Adrenal gland (tissue), 5 donors: ENCODE measurements around the gene INTS6L.

ENCODE experiments used
- POLR2A ChIP-seq, 2 donors: fragments of 450-650 bp; IDR thresholded peaks; one replicate each; pipeline ENCODE4 v1.6.1; 2017; ENCODE audit warnings: antibody characterized with exemption in 2 of 2, mild to moderate bottlenecking in 2 of 2, moderate library complexity in 1 of 2
- TF ChIP-seq, protein P1 (sequence below), 6 experiments: fragments of 450-650 bp in 4 of 6; fragments of 200-600 bp in 2 of 6; sonication (generic) in 1 of 6; IDR thresholded peaks; 1 replicate in 5 of 6; 2 replicates in 1 of 6; pipeline versions ENCODE4 v1.5.1 to v1.8.0; 2016 to 2021; ENCODE audit warnings: antibody characterized with exemption in 6 of 6, mild to moderate bottlenecking in 2 of 6, moderate library complexity in 1 of 6
- donor health status: DM: no; HTN: no; CAD: no.

DNA sequence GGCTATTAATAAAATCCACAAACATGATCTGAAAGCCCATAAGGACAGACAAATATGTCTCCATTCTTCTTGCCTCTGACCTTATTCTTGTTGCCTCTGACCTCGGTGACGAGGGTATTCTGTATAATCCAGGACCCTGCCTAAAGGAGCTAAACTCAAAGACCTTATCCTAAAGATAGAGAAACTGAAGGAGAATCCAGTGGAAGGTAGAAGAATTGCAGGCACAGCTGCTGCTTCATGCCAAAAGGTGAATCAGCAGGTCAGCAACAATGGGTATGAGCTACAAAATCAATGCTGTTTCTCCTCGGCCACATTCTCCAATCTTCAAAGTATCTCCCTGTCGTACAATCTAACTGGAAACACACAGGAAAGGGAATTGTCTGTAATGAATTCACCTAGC is 71.4 kb downstream of the INTS6L start:
- TF ChIP-seq, protein P1, sequence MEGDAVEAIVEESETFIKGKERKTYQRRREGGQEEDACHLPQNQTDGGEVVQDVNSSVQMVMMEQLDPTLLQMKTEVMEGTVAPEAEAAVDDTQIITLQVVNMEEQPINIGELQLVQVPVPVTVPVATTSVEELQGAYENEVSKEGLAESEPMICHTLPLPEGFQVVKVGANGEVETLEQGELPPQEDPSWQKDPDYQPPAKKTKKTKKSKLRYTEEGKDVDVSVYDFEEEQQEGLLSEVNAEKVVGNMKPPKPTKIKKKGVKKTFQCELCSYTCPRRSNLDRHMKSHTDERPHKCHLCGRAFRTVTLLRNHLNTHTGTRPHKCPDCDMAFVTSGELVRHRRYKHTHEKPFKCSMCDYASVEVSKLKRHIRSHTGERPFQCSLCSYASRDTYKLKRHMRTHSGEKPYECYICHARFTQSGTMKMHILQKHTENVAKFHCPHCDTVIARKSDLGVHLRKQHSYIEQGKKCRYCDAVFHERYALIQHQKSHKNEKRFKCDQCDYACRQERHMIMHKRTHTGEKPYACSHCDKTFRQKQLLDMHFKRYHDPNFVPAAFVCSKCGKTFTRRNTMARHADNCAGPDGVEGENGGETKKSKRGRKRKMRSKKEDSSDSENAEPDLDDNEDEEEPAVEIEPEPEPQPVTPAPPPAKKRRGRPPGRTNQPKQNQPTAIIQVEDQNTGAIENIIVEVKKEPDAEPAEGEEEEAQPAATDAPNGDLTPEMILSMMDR (IDR thresholded peaks at IDR 0.05): no peak
- no peak for TF ChIP-seq POLR2A (IDR thresholded peaks at IDR 0.05)
